HEK293 (cell line): ENCODE results near the gene FYTTD1.

Experiments used
- CTCF ChIA-PET: fragments of 350-600 bp; formaldehyde crosslinking; extraction: SDS; loops from one replicate; lab custom pipeline; 2021; ENCODE audit warnings: antibody characterized with exemption; lab: Yijun Ruan, JAX
- POLR2A ChIA-PET: fragments of 300-600 bp; formaldehyde crosslinking; extraction: SDS; loops from one replicate; lab custom pipeline; 2020; ENCODE audit warnings: antibody characterized with exemption, inconsistent platforms; lab: Yijun Ruan, JAX
- H3K27ac ChIP-seq: fragments of 200-500 bp; sonication (Bioruptor generic); 2 replicates; pipeline ENCODE4 v1.5.1; 2014; ENCODE audit warnings: low read depth, low read length, control low read depth, inconsistent platforms; ENCODE audit errors: extremely low read depth
- H3K36me3 ChIP-seq, 2 experiments: fragments of 200-500 bp in 1 of 2; sonication (Bioruptor generic) in 1 of 2; 1 replicate in 1 of 2; 2 replicates in 1 of 2; pipeline ENCODE4 v1.5.1; 2014 to 2017; ENCODE audit warnings: inconsistent platforms in 2 of 2, low read length in 2 of 2; ENCODE audit not compliant: control insufficient read depth in 2 of 2, insufficient read depth in 1 of 2
- H3K4me1 ChIP-seq: fragments of 200-500 bp; sonication (Bioruptor generic); 2 replicates; pipeline ENCODE4 v1.5.1; 2014; ENCODE audit warnings: mild to moderate bottlenecking, low read length, inconsistent platforms; ENCODE audit not compliant: control insufficient read depth, insufficient read depth
- H3K4me3 ChIP-seq: 2 replicates; pipeline ENCODE4 v1.5.1; 2011; ENCODE audit warnings: low read depth, mild to moderate bottlenecking, control low read depth, low read length, moderate library complexity
- H3K9me3 ChIP-seq: fragments of 200-500 bp; sonication (Bioruptor generic); 2 replicates; pipeline ENCODE4 v1.5.1; 2014; ENCODE audit warnings: low read depth, low read length, inconsistent platforms; ENCODE audit not compliant: control insufficient read depth, insufficient read depth
- EGR2 ChIP-seq: fragments of 450-650 bp; formaldehyde crosslinking; IDR thresholded peaks from 2 replicates; pipeline ENCODE4 v1.5.1; 2016; ENCODE audit warnings: low read depth, missing biosample characterization, missing genetic modification characterization
- FEZF1 ChIP-seq: fragments of 450-650 bp; formaldehyde crosslinking; IDR thresholded peaks from 2 replicates; pipeline ENCODE4 v1.5.1; 2016; ENCODE audit warnings: missing biosample characterization, missing genetic modification characterization
- GLI2 ChIP-seq: fragments of 450-650 bp; formaldehyde crosslinking; IDR thresholded peaks from 2 replicates; pipeline ENCODE4; 2017; ENCODE audit warnings: missing biosample characterization, missing genetic modification characterization, low read depth, borderline replicate concordance
- HOXD13 ChIP-seq: sonication (generic); formaldehyde crosslinking; IDR thresholded peaks from 2 replicates; pipeline ENCODE4 v1.8.0; 2022; ENCODE audit warnings: missing genetic modification reagents, borderline replicate concordance
- KLF8 ChIP-seq: fragments of 450-650 bp; formaldehyde crosslinking; IDR thresholded peaks from 2 replicates; pipeline ENCODE4 v1.5.1; 2016; ENCODE audit warnings: missing biosample characterization, missing genetic modification characterization
- OSR2 ChIP-seq: fragments of 450-650 bp; formaldehyde crosslinking; IDR thresholded peaks from 2 replicates; pipeline ENCODE4 v1.5.1; 2016; ENCODE audit warnings: missing biosample characterization, missing genetic modification characterization
- PRDM1 ChIP-seq: fragments of 450-650 bp; formaldehyde crosslinking; IDR thresholded peaks from 2 replicates; pipeline ENCODE4; 2016; ENCODE audit warnings: missing biosample characterization, missing genetic modification characterization
- REPIN1 ChIP-seq: fragments of 450-650 bp; formaldehyde crosslinking; IDR thresholded peaks from 2 replicates; pipeline ENCODE4 v1.5.1; 2017; ENCODE audit warnings: missing biosample characterization, missing genetic modification characterization, low read depth
- SCRT2 ChIP-seq: fragments of 450-650 bp; formaldehyde crosslinking; IDR thresholded peaks from 2 replicates; pipeline ENCODE4 v1.5.1; 2016; ENCODE audit warnings: missing biosample characterization, missing genetic modification characterization
- SP7 ChIP-seq: fragments of 450-650 bp; formaldehyde crosslinking; IDR thresholded peaks from 2 replicates; pipeline ENCODE4 v1.5.1; 2016; ENCODE audit warnings: missing biosample characterization, missing genetic modification characterization
- ZBTB17 ChIP-seq: fragments of 450-650 bp; formaldehyde crosslinking; IDR thresholded peaks from 2 replicates; pipeline ENCODE4 v1.5.1; 2016; ENCODE audit warnings: missing biosample characterization, missing genetic modification characterization
- ZFHX2 ChIP-seq: fragments of 450-650 bp; formaldehyde crosslinking; conservative IDR thresholded peaks from 2 replicates; pipeline ENCODE4 v1.5.1; 2016; ENCODE audit warnings: missing biosample characterization, missing genetic modification characterization
- ZNF146 ChIP-seq: fragments of 450-650 bp; formaldehyde crosslinking; IDR thresholded peaks from 2 replicates; pipeline ENCODE4 v1.5.1; 2016; ENCODE audit warnings: missing biosample characterization, missing genetic modification characterization
- ZNF221 ChIP-seq: fragments of 450-650 bp; formaldehyde crosslinking; IDR thresholded peaks from 2 replicates; pipeline ENCODE4 v1.5.1; 2017; ENCODE audit warnings: missing biosample characterization, missing genetic modification characterization, borderline replicate concordance
- ZNF24 ChIP-seq: fragments of 450-650 bp; formaldehyde crosslinking; IDR thresholded peaks from 2 replicates; pipeline ENCODE4 v1.5.1; 2016; ENCODE audit warnings: missing biosample characterization, missing genetic modification characterization
- ZNF48 ChIP-seq: fragments of 450-650 bp; formaldehyde crosslinking; IDR thresholded peaks from 2 replicates; pipeline ENCODE4 v1.5.1; 2016; ENCODE audit warnings: missing biosample characterization, missing genetic modification characterization
- ZNF548 ChIP-seq: fragments of 450-650 bp; formaldehyde crosslinking; IDR thresholded peaks from 2 replicates; pipeline ENCODE4 v1.5.1; 2016; ENCODE audit warnings: missing biosample characterization, missing genetic modification characterization
- ZNF600 ChIP-seq: fragments of 450-650 bp; formaldehyde crosslinking; IDR thresholded peaks from 2 replicates; pipeline ENCODE4 v1.5.1; 2016; ENCODE audit warnings: missing biosample characterization, missing genetic modification characterization
- ZNF629 ChIP-seq: fragments of 450-650 bp; formaldehyde crosslinking; IDR thresholded peaks from 2 replicates; pipeline ENCODE4 v1.5.1; 2017; ENCODE audit warnings: missing biosample characterization, missing genetic modification characterization
- ZNF664 ChIP-seq: fragments of 450-650 bp; formaldehyde crosslinking; IDR thresholded peaks from 2 replicates; pipeline ENCODE4 v1.5.1; 2016; ENCODE audit warnings: missing biosample characterization, missing genetic modification characterization
- ZNF677 ChIP-seq: fragments of 450-650 bp; IDR thresholded peaks from 2 replicates; pipeline ENCODE4 v1.5.0; 2018; ENCODE audit warnings: missing biosample characterization, mild to moderate bottlenecking, missing genetic modification characterization, moderate library complexity
- TF ChIP-seq, protein P1 (sequence below): fragments of 450-650 bp; formaldehyde crosslinking; IDR thresholded peaks from 2 replicates; pipeline ENCODE4 v1.5.1; 2016; ENCODE audit warnings: missing biosample characterization, missing genetic modification characterization
- TF ChIP-seq, protein P2 (sequence below): fragments of 450-650 bp; formaldehyde crosslinking; IDR thresholded peaks from 2 replicates; pipeline ENCODE4 v1.5.1; 2016; ENCODE audit warnings: missing biosample characterization, missing genetic modification characterization, low read depth

The FYTTD1 gene

DNA sequence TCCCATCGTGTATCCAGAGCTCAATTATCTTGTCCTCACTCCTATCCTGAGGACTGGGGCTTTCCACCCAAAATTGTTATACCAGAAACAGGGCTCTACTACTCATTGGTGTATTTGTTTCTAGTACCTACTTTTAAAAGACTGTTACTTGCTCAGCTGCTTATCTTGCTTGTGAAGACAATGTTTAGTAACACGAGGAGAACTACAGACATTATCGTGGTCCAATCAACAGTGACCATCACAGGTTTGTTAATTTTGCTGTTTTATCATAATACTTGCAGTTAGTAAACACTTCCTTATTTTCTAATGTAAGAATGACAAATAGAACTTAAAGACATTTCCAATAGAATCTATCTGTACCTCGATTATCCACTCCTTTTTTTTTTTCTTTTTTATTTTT is 54.8 kb downstream of the FYTTD1 start:
- H3K27ac ChIP-seq, result no peak overlapping the region
- ChIA-PET CTCF (interaction anchor here (0.6 kb wide), 1 partner anchor 87 kb away, joined by 3 read pairs; no protein-coding TSS in a partner anchor), POLR2A (no interaction called here)
- TF ChIP-seq HOXD13 (CRISPR knock-in tag), result no peak
- no peak for TF ChIP-seq ZNF548
- TF ChIP-seq EGR2 (tag by site-specific recombination), result no peak
- no peak for TF ChIP-seq ZFHX2 (tag by site-specific recombination)
- TF ChIP-seq OSR2, result no peak
- no peak for TF ChIP-seq ZNF146 (tag by site-specific recombination)
- H3K4me3 ChIP-seq, result no peak overlapping the region
- no peaks in the 10 kb centered on the region for H3K36me3 ChIP-seq
- no peaks in the 10 kb centered on the region for H3K4me1 ChIP-seq
- H3K9me3 ChIP-seq, result no peaks in the 10 kb centered on the region

DNA sequence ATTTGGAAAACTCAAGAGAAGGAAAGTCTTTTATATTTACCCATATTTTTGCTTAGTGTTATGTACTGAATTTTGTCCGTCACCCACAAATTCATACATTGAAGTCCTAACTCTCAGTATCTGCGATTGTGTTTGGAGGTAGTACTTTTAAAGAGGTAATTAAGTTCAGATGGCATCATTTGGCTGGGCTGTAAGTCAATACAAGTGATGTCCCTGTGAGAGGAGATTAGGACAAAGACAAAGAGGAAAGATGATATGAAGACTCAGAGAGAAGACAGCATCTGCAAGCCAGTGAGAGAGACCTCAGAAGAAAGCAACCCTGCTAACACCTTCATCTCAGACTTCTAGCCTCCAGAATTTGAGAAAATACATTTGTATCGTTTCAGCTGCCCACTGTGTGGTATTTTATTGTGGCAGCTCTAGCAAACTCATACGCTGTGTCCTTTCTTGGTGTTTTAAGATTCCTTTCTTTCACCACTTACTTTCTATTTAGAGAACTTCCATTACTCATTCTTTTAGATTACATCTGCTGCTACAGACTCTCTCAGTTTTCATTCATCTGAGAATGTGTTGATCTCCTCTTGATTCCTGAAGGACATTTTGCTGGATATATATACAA is 58.4 kb downstream of the FYTTD1 start:
- Histone ChIP-seq H3K4me3 (no peak overlapping the region), H3K4me1 (peaks cover 7% of the 10 kb centered on the region; the same call in 1 of the 2 replicates), H3K9me3 (no peaks in the 10 kb centered on the region), H3K27ac (no peak overlapping the region), H3K36me3 (no peaks in the 10 kb centered on the region)
- ChIA-PET CTCF (no interaction called here), POLR2A (no interaction called here)
- TF ChIP-seq PRDM1 (tag by site-specific recombination), result peak; percentile 68
- TF ChIP-seq FEZF1, result no peak

DNA sequence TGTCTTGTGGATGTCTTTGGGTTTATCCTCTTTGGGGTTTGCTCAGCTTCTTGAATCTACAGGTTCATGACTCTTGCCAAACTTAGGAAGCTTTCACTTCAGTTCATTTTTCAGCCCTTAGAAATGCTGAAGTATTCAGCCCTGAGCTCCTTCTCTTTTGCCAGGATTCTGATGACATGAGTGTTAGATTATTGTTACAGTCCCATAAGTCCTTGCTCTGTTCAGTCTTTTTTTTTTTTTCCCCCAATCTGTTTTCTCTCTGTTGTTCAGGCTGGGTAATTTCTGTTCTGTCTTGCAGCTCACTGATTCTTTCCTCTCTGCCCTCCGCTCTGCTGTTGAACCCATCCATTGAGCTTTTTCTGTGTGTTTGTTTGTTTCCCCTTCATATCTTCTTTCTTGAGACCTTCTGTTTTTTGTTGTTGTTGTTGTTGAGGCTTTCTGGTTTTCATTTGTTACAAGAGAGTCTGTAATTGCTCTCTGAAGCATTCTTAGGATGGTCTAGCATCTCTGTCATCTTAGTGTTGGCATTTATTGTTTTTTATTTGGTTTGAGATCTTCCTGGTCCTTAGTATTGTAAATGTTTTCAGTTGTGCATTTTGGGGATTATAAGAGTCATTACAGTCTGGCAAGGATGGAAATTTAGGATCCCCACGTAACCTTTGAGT is 59.8 kb downstream of the FYTTD1 start:
- Histone ChIP-seq H3K9me3 (no peaks in the 10 kb centered on the region), H3K4me3 (no peak overlapping the region), H3K36me3 (no peaks in the 10 kb centered on the region), H3K27ac (no peak overlapping the region), H3K4me1 (peaks cover 7% of the 10 kb centered on the region; the same call in 1 of the 2 replicates)
- POLR2A ChIA-PET, result no interaction called here
- CTCF ChIA-PET, result interaction anchor here (0.7 kb wide), 2 partner anchors 11 to 263 kb away, joined by 4 to 6 read pairs; no protein-coding TSS in a partner anchor
- TF ChIP-seq SCRT2 (0 out of 2 replicates have a peak, but pooled peaks have one; percentile 24), PRDM1 (tag by site-specific recombination) (peak; percentile 31; the same call in 1 of the 2 replicates), SP7 (tag by site-specific recombination) (no peak), ZBTB17 (tag by site-specific recombination) (peak; percentile 71), ZNF600 (tag by site-specific recombination) (peak; percentile 46; the same call in 1 of the 2 replicates), ZNF48 (tag by site-specific recombination) (no peak), KLF8 (tag by site-specific recombination) (no peak)

DNA sequence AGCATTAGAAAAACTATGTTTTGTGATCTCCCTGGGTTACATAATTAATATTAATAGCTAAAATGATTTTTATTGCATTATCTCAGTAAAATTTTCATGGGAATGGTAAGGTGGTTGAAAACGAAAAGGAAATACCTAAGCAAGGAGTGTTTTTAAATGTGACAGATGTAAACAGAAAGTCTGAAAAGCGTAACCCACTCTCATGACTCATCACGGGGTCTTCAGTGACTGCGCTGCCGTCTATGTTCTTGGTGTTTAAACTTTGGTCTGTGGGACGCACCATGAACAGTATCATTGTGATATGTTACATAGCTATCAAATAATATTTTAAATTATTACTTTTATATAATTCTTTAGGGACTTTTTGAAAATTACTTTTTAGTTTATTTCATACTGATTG is 61.2 kb downstream of the FYTTD1 start:
- TF ChIP-seq ZNF664, result peak; percentile 19; the same call in 1 of the 2 replicates
- TF ChIP-seq GLI2 (tag by site-specific recombination), result no peak
- Histone ChIP-seq H3K9me3 (no peaks in the 10 kb centered on the region), H3K27ac (no peak overlapping the region), H3K4me1 (peaks cover 7% of the 10 kb centered on the region; the same call in 1 of the 2 replicates), H3K36me3 (no peaks in the 10 kb centered on the region), H3K4me3 (no peak overlapping the region)
- CTCF ChIA-PET, result no interaction called here
- POLR2A ChIA-PET, result no interaction called here

DNA sequence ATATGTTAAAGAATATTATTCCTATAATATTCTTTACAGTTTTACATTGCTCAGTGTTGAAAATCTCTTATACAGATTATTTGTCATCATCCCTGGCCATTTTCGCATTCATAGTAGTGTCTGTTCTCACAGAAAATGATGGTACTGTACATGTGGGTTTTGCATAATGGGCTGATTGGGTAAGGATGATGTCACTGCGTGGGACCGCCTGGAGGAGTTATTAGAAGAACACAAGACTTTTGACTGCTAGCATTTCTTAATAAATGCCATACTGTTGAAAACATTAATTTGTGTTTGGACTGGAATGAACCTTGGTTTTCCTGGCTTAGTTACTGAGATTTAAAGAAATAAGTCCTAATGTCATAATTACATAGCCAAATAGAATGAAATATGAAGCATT is 61.7 kb downstream of the FYTTD1 start:
- Histone ChIP-seq H3K36me3 (no peaks in the 10 kb centered on the region), H3K9me3 (no peaks in the 10 kb centered on the region), H3K27ac (no peak overlapping the region), H3K4me1 (peaks cover 7% of the 10 kb centered on the region; the same call in 1 of the 2 replicates), H3K4me3 (no peak overlapping the region)
- ChIA-PET CTCF (no interaction called here), POLR2A (no interaction called here)
- peak; percentile 58 for TF ChIP-seq ZFHX2 (tag by site-specific recombination)
- TF ChIP-seq, protein P1, sequence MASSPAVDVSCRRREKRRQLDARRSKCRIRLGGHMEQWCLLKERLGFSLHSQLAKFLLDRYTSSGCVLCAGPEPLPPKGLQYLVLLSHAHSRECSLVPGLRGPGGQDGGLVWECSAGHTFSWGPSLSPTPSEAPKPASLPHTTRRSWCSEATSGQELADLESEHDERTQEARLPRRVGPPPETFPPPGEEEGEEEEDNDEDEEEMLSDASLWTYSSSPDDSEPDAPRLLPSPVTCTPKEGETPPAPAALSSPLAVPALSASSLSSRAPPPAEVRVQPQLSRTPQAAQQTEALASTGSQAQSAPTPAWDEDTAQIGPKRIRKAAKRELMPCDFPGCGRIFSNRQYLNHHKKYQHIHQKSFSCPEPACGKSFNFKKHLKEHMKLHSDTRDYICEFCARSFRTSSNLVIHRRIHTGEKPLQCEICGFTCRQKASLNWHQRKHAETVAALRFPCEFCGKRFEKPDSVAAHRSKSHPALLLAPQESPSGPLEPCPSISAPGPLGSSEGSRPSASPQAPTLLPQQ, result peak; percentile 84; the same call in 1 of the 2 replicates
- TF ChIP-seq, protein P2, sequence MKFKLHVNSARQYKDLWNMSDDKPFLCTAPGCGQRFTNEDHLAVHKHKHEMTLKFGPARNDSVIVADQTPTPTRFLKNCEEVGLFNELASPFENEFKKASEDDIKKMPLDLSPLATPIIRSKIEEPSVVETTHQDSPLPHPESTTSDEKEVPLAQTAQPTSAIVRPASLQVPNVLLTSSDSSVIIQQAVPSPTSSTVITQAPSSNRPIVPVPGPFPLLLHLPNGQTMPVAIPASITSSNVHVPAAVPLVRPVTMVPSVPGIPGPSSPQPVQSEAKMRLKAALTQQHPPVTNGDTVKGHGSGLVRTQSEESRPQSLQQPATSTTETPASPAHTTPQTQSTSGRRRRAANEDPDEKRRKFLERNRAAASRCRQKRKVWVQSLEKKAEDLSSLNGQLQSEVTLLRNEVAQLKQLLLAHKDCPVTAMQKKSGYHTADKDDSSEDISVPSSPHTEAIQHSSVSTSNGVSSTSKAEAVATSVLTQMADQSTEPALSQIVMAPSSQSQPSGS (tag by site-specific recombination), result peak; percentile 77; the same call in 1 of the 2 replicates
- TF ChIP-seq ZNF677 (tag by site-specific recombination), result no peak
- TF ChIP-seq REPIN1, result no peak
- peak; percentile 48; the same call in 1 of the 2 replicates for TF ChIP-seq ZNF629 (tag by site-specific recombination)
- no peak for TF ChIP-seq ZNF221 (tag by site-specific recombination)
- TF ChIP-seq ZNF24 (tag by site-specific recombination), result no peak
